Fibroblast of lung (primary cell): ENCODE measurements around the gene PHTF2.

Experiments
- CTCF ChIP-seq, 2 donors: IDR thresholded peaks in 1 of 2; conservative IDR thresholded peaks in 1 of 2; 1 replicate in 1 of 2; 2 replicates in 1 of 2; pipeline ENCODE4 v1.5.1; 2011 to 2012; ENCODE audit warnings: low read length in 2 of 2, control low read depth in 1 of 2, inconsistent platforms in 1 of 2, low read depth in 1 of 2, mild to moderate bottlenecking in 1 of 2
- EZH2 ChIP-seq: IDR thresholded peaks from 2 replicates; pipeline ENCODE4 v1.5.1; 2012; ENCODE audit warnings: low read length, control low read depth, mild to moderate bottlenecking; ENCODE audit errors: missing control alignments

- TF ChIP-seq CTCF (conservative IDR thresholded peaks at IDR 0.05 in 1 of 2, IDR thresholded peaks at IDR 0.05 in 1 of 2; ENCODE audit: low read depth in 1 of 2, low read length in 2 of 2) (no peak), EZH2 (no peak)
Observed at GRCh38 chr7:77866370-77866769, 67.8 kb downstream of the PHTF2 start.
